SK-N-MC (cell line): ENCODE measurements around the gene SRP54.

Source experiments
- EZH2 ChIP-seq: fragments of 200-600 bp; sonication (generic); IDR thresholded peaks from one replicate; pipeline ENCODE4 v1.6.1; 2017; ENCODE audit warnings: antibody characterized with exemption
- FOXP2 ChIP-seq: optimal IDR thresholded peaks from 2 replicates; pipeline ENCODE3; 2011; ENCODE audit warnings: mild to moderate bottlenecking, moderate library complexity; ENCODE audit not compliant: insufficient read depth; ENCODE audit errors: extremely low read length, control extremely low read depth
- POLR2AphosphoS5 ChIP-seq: IDR thresholded peaks from 2 replicates; pipeline ENCODE4 v1.6.1; 2012; ENCODE audit warnings: mild to moderate bottlenecking, low read depth, low read length, borderline replicate concordance

- TF ChIP-seq POLR2AphosphoS5, result no peak
- TF ChIP-seq EZH2, result no peak
- no peak for TF ChIP-seq FOXP2
These were observed 36.1 kb upstream of the SRP54 start for GRCh38 chr14:34946699-34947098.
